GM12878 (cell line): ENCODE results near the gene SH2D7.

Experiments used
- CHD2 ChIP-seq: IDR thresholded peaks from 2 replicates; pipeline ENCODE4 v1.6.1; 2011; ENCODE audit warnings: low read depth, low read length, improper control_type of control experiment, borderline replicate concordance
- CTCF ChIP-seq, 3 experiments: IDR thresholded peaks in 2 of 3; conservative IDR thresholded peaks in 1 of 3; 2 replicates each; pipeline ENCODE4 v1.5.1; 2011; ENCODE audit warnings: low read depth in 3 of 3, low read length in 3 of 3, mild to moderate bottlenecking in 3 of 3, control low read depth in 2 of 3, moderate library complexity in 2 of 3, inconsistent platforms in 1 of 3, mixed read lengths in 1 of 3; ENCODE audit not compliant: control insufficient read depth in 2 of 3, insufficient read depth in 1 of 3; ENCODE audit errors: extremely low read depth in 1 of 3
- DPF2 ChIP-seq: fragments of 450-650 bp; IDR thresholded peaks from 2 replicates; pipeline ENCODE4 v1.6.1; 2017; ENCODE audit warnings: mild to moderate bottlenecking
- ESRRA ChIP-seq: IDR thresholded peaks from 2 replicates; pipeline ENCODE4 v1.6.1; 2012; ENCODE audit warnings: mild to moderate bottlenecking, low read length, improper control_type of control experiment
- EZH2 ChIP-seq: IDR thresholded peaks from 2 replicates; pipeline ENCODE4 v1.6.1; 2012; ENCODE audit warnings: low read depth, mild to moderate bottlenecking, control low read depth, inconsistent platforms, low read length, borderline replicate concordance; ENCODE audit not compliant: control insufficient read depth
- JUND ChIP-seq: IDR thresholded peaks from 2 replicates; pipeline ENCODE4 v1.6.1; 2012; ENCODE audit warnings: low read depth, mild to moderate bottlenecking, low read length, improper control_type of control experiment, moderate library complexity
- PAX8 ChIP-seq: fragments of 450-650 bp; IDR thresholded peaks from 2 replicates; pipeline ENCODE4 v1.6.1; 2017; ENCODE audit warnings: mild to moderate bottlenecking, moderate library complexity
- POLR2AphosphoS5 ChIP-seq: IDR thresholded peaks from 2 replicates; pipeline ENCODE4 v1.6.1; 2011; ENCODE audit warnings: mild to moderate bottlenecking, low read length, inconsistent platforms
- SMAD1 ChIP-seq: fragments of 450-650 bp; IDR thresholded peaks from 2 replicates; pipeline ENCODE4 v1.6.1; 2018; ENCODE audit warnings: mild to moderate bottlenecking, low read depth; ENCODE audit not compliant: partially characterized antibody
- ZNF274 ChIP-seq: IDR thresholded peaks from one replicate; pipeline ENCODE4 v1.8.0; 2011; ENCODE audit not compliant: insufficient read length, insufficient read depth
- TF ChIP-seq, protein P1 (sequence below): IDR thresholded peaks from 2 replicates; pipeline ENCODE4 v1.6.1; 2012; ENCODE audit warnings: low read depth, low read length, improper control_type of control experiment
- TF ChIP-seq, protein P2 (sequence below): IDR thresholded peaks from 2 replicates; pipeline ENCODE4 v1.6.1; 2011; ENCODE audit warnings: borderline replicate concordance, low read depth, mild to moderate bottlenecking, moderate library complexity, low read length; ENCODE audit not compliant: insufficient read depth, poor library complexity, severe bottlenecking

DNA sequence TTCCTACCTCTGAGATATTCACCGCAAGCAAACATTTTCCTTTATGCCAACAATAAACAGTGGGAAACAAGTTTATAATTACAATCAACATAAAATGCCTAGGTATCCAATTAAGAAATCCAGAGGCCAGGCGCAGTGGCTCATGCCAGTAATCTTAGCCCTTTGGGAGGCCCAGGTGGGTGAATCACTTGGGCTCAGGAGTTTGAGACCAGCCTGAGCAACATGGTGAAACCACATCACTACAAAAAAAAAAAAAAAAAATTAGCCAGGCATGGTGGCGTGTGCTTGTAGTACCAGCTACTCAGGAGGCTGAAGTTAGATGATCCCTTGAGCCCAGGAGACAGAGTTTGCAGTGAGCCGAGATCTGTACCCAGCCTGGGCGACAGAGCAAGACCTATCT is 32.1 kb upstream of the SH2D7 start:
- no peak for TF ChIP-seq PAX8
- no peak for TF ChIP-seq ZNF274
- no peak for TF ChIP-seq POLR2AphosphoS5
- TF ChIP-seq CTCF (IDR thresholded peaks at IDR 0.05 in 2 of 3, conservative IDR thresholded peaks at IDR 0.05 in 1 of 3; ENCODE audit: control insufficient read depth in 2 of 3, extremely low read depth in 1 of 3, insufficient read depth in 1 of 3, low read depth in 3 of 3, low read length in 3 of 3): no peak
- TF ChIP-seq JUND: no peak
- TF ChIP-seq, protein P1, sequence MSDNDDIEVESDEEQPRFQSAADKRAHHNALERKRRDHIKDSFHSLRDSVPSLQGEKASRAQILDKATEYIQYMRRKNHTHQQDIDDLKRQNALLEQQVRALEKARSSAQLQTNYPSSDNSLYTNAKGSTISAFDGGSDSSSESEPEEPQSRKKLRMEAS: no peak
- TF ChIP-seq CHD2: no peak
- no peak for TF ChIP-seq SMAD1
- TF ChIP-seq EZH2: no peak
- no peak for TF ChIP-seq DPF2
- TF ChIP-seq, protein P2, sequence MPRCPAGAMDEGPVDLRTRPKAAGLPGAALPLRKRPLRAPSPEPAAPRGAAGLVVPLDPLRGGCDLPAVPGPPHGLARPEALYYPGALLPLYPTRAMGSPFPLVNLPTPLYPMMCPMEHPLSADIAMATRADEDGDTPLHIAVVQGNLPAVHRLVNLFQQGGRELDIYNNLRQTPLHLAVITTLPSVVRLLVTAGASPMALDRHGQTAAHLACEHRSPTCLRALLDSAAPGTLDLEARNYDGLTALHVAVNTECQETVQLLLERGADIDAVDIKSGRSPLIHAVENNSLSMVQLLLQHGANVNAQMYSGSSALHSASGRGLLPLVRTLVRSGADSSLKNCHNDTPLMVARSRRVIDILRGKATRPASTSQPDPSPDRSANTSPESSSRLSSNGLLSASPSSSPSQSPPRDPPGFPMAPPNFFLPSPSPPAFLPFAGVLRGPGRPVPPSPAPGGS: no peak
- no peak for TF ChIP-seq ESRRA
